ENCODE measurements around the gene MTRFR.

DNA sequence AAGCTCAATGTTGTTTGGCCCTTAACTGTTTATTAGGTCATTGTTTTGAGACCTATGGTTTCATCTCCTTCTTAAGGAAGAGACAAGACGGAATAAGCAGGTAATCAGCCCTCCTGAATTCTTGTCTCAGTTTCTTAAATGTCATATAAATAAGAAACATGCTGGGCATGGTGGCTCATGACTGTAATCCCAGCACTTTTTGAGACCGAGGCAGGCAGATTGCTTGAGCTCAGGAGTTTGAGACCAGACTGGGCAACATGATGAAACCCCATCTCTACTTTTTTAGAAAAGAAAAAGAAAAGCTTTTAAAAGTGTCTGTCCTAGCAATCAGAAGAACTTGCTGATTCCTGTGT lies 5.1 kb downstream of the MTRFR start:
- TF ChIP-seq POLR2A (IDR thresholded peaks at IDR 0.05; ENCODE audit: low read length) (no peak), GATA1 (IDR thresholded peaks at IDR 0.05; ENCODE audit: low read depth, low read length) (no peak)
